ENCODE results near the gene ATP6V0A4.
"Not testable (repeated sequence)": the region's sequence is repeated elsewhere in the genome, so short reads cannot be mapped to it uniquely, and the experiment has no call there.

ATP6V0A4 gene

DNA sequence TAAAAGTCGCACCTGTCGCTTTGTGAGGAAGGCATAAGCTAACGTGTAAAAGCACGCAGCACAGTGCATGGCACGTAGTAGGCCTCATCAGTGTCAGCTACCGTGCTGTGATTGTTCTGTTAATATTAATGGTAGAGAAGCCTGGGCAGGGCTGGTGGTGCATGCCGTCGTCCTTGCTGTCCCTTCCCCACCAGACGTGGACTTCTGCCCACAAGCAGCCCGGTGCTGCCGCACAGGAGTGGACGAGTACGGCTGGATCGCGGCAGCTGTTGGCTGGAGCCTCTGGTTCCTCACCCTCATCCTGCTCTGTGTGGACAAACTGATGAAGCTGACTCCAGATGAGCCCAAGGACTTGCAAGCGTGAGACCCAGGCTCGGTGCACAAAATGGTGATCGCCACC, 4.7 kb upstream of the ATP6V0A4 start:
- H3K4me1 ChIP-seq (ENCODE audit: control insufficient read depth, insufficient read depth, low read length), result no peaks in the 10 kb centered on the region
- H3K4me3 ChIP-seq (ENCODE audit: low read length), result no peak overlapping the region
- no peak overlapping the region for H3K9ac ChIP-seq (ENCODE audit: low read length)
- no peaks in the 10 kb centered on the region for H3K9me3 ChIP-seq (ENCODE audit: control insufficient read depth, low read length)
- peaks cover 10% of the 10 kb centered on the region for H3K27me3 ChIP-seq (replicated peaks; ENCODE audit: control insufficient read depth, insufficient read depth, low read length)
- no peak for DNase-seq (ENCODE audit: low read depth)
- H3K36me3 ChIP-seq (ENCODE audit: control insufficient read depth, insufficient read depth, low read length, severe bottlenecking), result no peaks in the 10 kb centered on the region

DNA sequence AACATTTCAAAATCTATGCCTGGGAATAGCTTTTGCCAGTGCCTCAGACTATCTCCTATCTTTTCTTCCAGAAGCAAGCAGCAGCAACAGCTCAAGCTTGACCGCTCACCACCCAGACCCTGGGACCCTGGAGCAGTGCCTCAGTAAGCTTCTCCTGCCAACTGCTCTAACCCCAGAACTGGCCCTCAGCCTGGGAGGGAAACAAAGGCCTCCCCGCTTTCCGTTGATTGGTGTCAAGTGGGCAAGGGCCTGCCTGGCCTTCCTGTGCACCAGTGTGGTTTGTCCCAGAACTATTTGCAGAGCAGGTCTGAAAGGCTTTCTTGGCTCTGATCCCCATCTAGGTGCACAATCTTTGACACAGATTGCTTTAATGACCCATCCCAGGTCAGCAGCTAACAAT, 3.3 kb upstream of the ATP6V0A4 start:
- no peak overlapping the region for H3K4me3 ChIP-seq (ENCODE audit: low read length)
- H3K9ac ChIP-seq (ENCODE audit: low read length), result no peak overlapping the region
- no peaks in the 10 kb centered on the region for H3K4me1 ChIP-seq (ENCODE audit: control insufficient read depth, insufficient read depth, low read length)
- DNase-seq (ENCODE audit: low read depth), result no peak
- H3K27me3 ChIP-seq (replicated peaks; ENCODE audit: control insufficient read depth, insufficient read depth, low read length), result peaks cover 10% of the 10 kb centered on the region
- H3K9me3 ChIP-seq (ENCODE audit: control insufficient read depth, low read length), result no peaks in the 10 kb centered on the region
- H3K36me3 ChIP-seq (ENCODE audit: control insufficient read depth, insufficient read depth, low read length, severe bottlenecking), result no peaks in the 10 kb centered on the region

DNA sequence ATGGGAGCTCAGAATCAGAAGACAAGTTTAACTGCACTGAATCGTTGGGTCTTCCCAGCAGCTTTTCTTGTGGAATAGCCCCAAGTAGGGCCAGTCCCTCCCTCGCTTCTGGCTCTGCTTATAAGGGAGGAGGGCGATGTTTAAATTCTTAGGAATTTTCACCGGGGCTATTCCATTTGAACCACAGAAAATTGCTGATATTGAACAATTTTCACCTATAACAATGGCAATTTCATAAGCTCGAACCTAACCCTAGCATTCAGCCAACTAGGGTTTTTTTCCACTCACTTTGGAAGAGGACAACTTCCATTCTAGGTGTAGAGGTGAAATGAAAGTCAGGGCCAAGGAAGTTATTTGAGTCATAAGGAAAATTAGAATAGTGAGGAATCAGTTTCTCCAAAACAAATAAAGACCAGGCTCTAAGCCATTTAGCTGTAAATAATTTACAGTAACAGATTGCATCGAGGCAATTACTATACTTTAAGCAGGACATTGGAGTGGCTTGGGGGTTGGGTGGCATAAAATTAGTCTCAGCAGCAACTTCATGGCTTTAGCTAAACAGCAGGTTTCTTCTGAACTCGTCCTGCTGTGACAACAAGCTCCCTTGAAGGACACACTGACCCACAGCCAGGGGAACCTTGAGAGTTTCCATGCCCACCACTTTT, 1.5 kb upstream of the ATP6V0A4 start:
- Histone ChIP-seq H3K27me3 (replicated peaks; ENCODE audit: control insufficient read depth, insufficient read depth, low read length) (peaks cover 10% of the 10 kb centered on the region), H3K9ac (ENCODE audit: low read length) (no peak overlapping the region), H3K9me3 (ENCODE audit: control insufficient read depth, low read length) (no peaks in the 10 kb centered on the region), H3K4me3 (ENCODE audit: low read length) (no peak overlapping the region), H3K4me1 (ENCODE audit: control insufficient read depth, insufficient read depth, low read length) (no peaks in the 10 kb centered on the region), H3K36me3 (ENCODE audit: control insufficient read depth, insufficient read depth, low read length, severe bottlenecking) (no peaks in the 10 kb centered on the region)
- no peak for DNase-seq (ENCODE audit: low read depth)

DNA sequence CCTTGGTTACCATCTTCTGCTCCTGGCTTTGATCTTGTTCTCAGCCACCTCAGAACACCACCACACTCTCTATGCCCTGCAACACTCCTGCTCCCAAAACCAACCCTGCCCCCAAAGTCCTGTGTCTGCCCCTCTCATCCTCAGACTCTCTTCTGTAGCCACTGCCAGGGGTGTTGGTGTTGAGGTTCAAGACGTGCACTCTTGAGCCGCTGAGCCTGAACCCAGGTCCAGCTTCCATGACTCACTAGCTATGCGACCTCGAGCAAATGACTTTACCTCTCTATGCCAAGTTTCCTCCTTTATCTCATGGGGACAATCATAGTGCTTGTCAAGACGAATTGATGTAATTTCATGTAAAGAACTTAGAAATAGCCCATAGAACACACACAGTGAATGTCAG, 840 bp upstream of the ATP6V0A4 start:
- Histone ChIP-seq H3K9me3 (ENCODE audit: control insufficient read depth, low read length) (no peaks in the 10 kb centered on the region), H3K4me1 (ENCODE audit: control insufficient read depth, insufficient read depth, low read length) (no peaks in the 10 kb centered on the region), H3K27me3 (replicated peaks; ENCODE audit: control insufficient read depth, insufficient read depth, low read length) (peaks cover 10% of the 10 kb centered on the region), H3K4me3 (ENCODE audit: low read length) (no peak overlapping the region), H3K9ac (ENCODE audit: low read length) (no peak overlapping the region), H3K36me3 (ENCODE audit: control insufficient read depth, insufficient read depth, low read length, severe bottlenecking) (no peaks in the 10 kb centered on the region)
- no peak for DNase-seq (ENCODE audit: low read depth)

DNA sequence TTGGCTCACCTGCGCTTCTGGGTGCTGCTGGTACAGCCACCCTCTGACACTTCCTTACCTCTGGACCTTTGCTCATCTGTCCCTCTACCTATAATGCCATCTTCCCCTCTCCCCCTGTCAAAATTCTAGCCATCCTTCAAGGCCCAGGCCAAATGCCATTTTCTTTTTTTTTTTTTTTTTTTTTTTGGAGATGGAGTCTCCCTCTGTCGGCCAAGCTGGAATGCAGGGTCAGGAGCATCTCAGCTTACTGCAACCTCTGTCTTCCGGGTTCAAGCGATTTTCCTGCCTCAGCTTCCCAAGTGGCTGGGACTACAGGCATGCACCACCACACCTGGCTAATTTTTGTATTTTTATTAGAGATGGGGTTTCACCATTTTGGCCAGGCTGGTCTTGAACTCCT, 950 bp downstream of the ATP6V0A4 start:
- not testable (repeated sequence) for DNase-seq (ENCODE audit: low read depth); H3K27me3 ChIP-seq (replicated peaks; ENCODE audit: control insufficient read depth, insufficient read depth, low read length); H3K9me3 ChIP-seq (ENCODE audit: control insufficient read depth, low read length); H3K9ac ChIP-seq (ENCODE audit: low read length); H3K4me3 ChIP-seq (ENCODE audit: low read length); H3K36me3 ChIP-seq (ENCODE audit: control insufficient read depth, insufficient read depth, low read length, severe bottlenecking); H3K4me1 ChIP-seq (ENCODE audit: control insufficient read depth, insufficient read depth, low read length)

GRCh38 chr7:138796038-138796615, 1.9 kb downstream of the ATP6V0A4 start:
- peaks cover 10% of the 10 kb centered on the region for H3K27me3 ChIP-seq (replicated peaks; ENCODE audit: control insufficient read depth, insufficient read depth, low read length)

DNA sequence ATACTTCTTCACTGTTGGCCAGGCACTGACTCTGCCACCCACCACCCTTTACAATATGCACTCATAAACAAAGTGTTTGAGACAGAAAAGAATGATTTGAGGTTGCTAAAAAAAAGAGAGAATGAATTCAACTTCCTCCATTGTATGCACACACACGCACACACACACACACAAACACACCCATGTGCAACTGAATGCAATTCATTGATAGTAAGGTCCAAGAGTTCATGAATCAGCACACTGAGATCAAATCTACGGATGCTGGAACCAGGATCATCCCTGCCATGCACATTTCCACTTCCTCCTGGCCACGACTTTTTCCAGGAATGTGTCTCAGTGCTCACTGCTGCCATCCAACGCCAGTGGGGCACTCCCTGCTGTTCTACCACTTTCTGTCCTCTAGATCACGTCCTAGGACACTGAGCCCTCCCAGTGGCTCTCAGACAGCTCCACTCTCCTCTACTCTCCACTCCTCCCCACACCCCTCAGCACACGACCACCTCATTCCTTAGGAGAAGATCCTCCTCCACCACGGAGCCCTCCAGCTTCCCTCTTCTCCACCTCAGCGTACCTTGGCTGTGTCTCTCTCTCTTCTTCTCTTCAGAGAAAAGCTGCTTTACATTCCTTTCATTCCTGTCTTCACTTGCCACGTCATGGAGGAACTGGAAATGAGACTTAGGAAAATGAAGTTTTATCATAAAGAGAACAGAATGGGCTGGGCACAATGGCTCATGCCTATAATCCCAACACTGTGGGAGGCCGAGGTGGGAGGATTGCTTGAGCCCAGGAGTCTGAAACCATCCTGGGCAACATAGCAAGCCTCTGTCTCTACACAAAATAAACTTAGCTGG, 12.2 kb downstream of the ATP6V0A4 start:
- peaks cover 4% of the 10 kb centered on the region for H3K9me3 ChIP-seq (ENCODE audit: control insufficient read depth, low read length)
- H3K36me3 ChIP-seq (ENCODE audit: control insufficient read depth, insufficient read depth, low read length, severe bottlenecking), result no peaks in the 10 kb centered on the region
- no peaks in the 10 kb centered on the region for H3K4me1 ChIP-seq (ENCODE audit: control insufficient read depth, insufficient read depth, low read length)
- no peaks in the 10 kb centered on the region for H3K27me3 ChIP-seq (replicated peaks; ENCODE audit: control insufficient read depth, insufficient read depth, low read length)
- peak; percentile 15 for DNase-seq (ENCODE audit: low read depth)
- no peak overlapping the region for H3K4me3 ChIP-seq (ENCODE audit: low read length)
- H3K9ac ChIP-seq (ENCODE audit: low read length), result no peak overlapping the region

More at GRCh38 chr7:138796038-138796615, 1.9 kb downstream of the ATP6V0A4 start:
- Histone ChIP-seq H3K9me3 (ENCODE audit: control insufficient read depth, low read length) (no peaks in the 10 kb centered on the region), H3K4me3 (ENCODE audit: low read length) (no peak overlapping the region), H3K4me1 (ENCODE audit: control insufficient read depth, insufficient read depth, low read length) (no peaks in the 10 kb centered on the region), H3K9ac (ENCODE audit: low read length) (no peak overlapping the region), H3K36me3 (ENCODE audit: control insufficient read depth, insufficient read depth, low read length, severe bottlenecking) (no peaks in the 10 kb centered on the region)
- DNase-seq (ENCODE audit: low read depth), result no peak

DNA sequence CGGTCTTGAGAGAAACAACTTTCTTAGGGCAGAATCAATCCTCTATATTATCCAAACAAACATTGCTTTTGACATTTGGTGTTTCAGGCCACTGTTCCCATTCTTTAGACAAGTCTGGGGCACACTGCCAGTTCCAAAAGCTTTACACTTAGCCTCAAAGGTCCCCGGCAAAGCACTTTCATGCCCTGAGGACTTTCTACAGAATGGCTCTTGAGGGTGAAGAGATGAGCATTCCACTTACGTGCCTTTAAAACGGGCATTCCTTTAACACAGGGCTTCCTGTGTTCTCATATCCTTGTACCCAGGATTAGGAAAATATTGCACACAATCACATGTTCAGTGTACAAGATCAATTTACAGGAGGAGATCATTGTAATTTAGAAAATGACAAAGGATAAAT, 13.3 kb downstream of the ATP6V0A4 start:
- Histone ChIP-seq H3K36me3 (ENCODE audit: control insufficient read depth, insufficient read depth, low read length, severe bottlenecking) (no peaks in the 10 kb centered on the region), H3K9ac (ENCODE audit: low read length) (no peak overlapping the region), H3K4me1 (ENCODE audit: control insufficient read depth, insufficient read depth, low read length) (no peaks in the 10 kb centered on the region), H3K9me3 (ENCODE audit: control insufficient read depth, low read length) (peaks cover 4% of the 10 kb centered on the region), H3K27me3 (replicated peaks; ENCODE audit: control insufficient read depth, insufficient read depth, low read length) (no peaks in the 10 kb centered on the region), H3K4me3 (ENCODE audit: low read length) (no peak overlapping the region)
- peak; percentile 70 for DNase-seq (ENCODE audit: low read depth)

GRCh38 chr7:138781004-138781403, 17.0 kb downstream of the ATP6V0A4 start:
- no peaks in the 10 kb centered on the region for H3K27me3 ChIP-seq (replicated peaks; ENCODE audit: control insufficient read depth, insufficient read depth, low read length)
- no peaks in the 10 kb centered on the region for H3K36me3 ChIP-seq (ENCODE audit: control insufficient read depth, insufficient read depth, low read length, severe bottlenecking)
- H3K4me1 ChIP-seq (ENCODE audit: control insufficient read depth, insufficient read depth, low read length), result no peaks in the 10 kb centered on the region
- peaks cover 4% of the 10 kb centered on the region for H3K9me3 ChIP-seq (ENCODE audit: control insufficient read depth, low read length)
- no peak overlapping the region for H3K9ac ChIP-seq (ENCODE audit: low read length)
- no peak for DNase-seq (ENCODE audit: low read depth)
- H3K4me3 ChIP-seq (ENCODE audit: low read length), result no peak overlapping the region

GRCh38 chr7:138776166-138776833, 21.7 kb downstream of the ATP6V0A4 start:
- H3K9me3 ChIP-seq (ENCODE audit: control insufficient read depth, low read length), result no peaks in the 10 kb centered on the region
- DNase-seq (ENCODE audit: low read depth), result no peak
- H3K4me3 ChIP-seq (ENCODE audit: low read length), result no peak overlapping the region
- no peak overlapping the region for H3K9ac ChIP-seq (ENCODE audit: low read length)
- no peaks in the 10 kb centered on the region for H3K4me1 ChIP-seq (ENCODE audit: control insufficient read depth, insufficient read depth, low read length)
- H3K27me3 ChIP-seq (replicated peaks; ENCODE audit: control insufficient read depth, insufficient read depth, low read length), result no peaks in the 10 kb centered on the region
- H3K36me3 ChIP-seq (ENCODE audit: control insufficient read depth, insufficient read depth, low read length, severe bottlenecking), result no peaks in the 10 kb centered on the region

DNA sequence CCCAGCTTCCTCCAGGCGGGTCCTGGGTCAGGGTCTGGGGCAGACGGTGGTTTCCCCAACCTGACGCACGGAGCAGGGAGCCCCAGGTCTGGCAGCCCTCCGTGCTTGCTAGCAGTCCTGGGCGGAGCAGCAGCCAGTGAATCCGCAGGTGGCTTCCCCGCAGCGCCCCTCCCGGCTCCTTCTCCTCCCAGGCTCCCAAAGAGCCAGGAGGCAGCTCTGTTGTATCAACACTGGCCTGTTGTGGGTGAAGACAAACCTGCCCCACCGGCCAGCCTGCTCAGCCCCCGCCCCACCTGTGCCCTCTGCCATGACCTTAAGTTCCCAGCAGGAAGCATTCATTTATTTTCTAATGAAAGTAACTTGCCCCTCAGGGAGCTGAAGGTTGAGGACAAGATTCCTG, 24.2 kb downstream of the ATP6V0A4 start:
- no peaks in the 10 kb centered on the region for H3K36me3 ChIP-seq (ENCODE audit: control insufficient read depth, insufficient read depth, low read length, severe bottlenecking)
- H3K4me3 ChIP-seq (ENCODE audit: low read length), result no peak overlapping the region
- no peak overlapping the region for H3K9ac ChIP-seq (ENCODE audit: low read length)
- H3K4me1 ChIP-seq (ENCODE audit: control insufficient read depth, insufficient read depth, low read length), result no peaks in the 10 kb centered on the region
- H3K9me3 ChIP-seq (ENCODE audit: control insufficient read depth, low read length), result no peaks in the 10 kb centered on the region
- no peak for DNase-seq (ENCODE audit: low read depth)
- H3K27me3 ChIP-seq (replicated peaks; ENCODE audit: control insufficient read depth, insufficient read depth, low read length), result no peaks in the 10 kb centered on the region
